T-helper 2 cell treated with Interferon-gamma antibody and Interleukin-4, amounts not matched to agents 100 ng/mL and 5 ng/mL, for 36 hours (primary cell): ENCODE results near the gene JARID2. TPM values are rescaled to one million over a fixed set of nuclear protein-coding genes. Genes with fewer than 3 reads are reported as not detected.

Source experiments
- intact Hi-C: fragments of 100-400 bp; cut with micrococcal nuclease; formaldehyde crosslinking; loops from one replicate; pipeline ENCODE4 v1.15.1; 2023
- total RNA-seq: library from RNA; stranded (reverse); gene quantifications from 2 replicates; pipeline ENCODE4 v1.2.3, GENCODE V29; 2022

JARID2 gene
- total RNA-seq, 1 donor from 2014 or later = 32.0 TPM

DNA sequence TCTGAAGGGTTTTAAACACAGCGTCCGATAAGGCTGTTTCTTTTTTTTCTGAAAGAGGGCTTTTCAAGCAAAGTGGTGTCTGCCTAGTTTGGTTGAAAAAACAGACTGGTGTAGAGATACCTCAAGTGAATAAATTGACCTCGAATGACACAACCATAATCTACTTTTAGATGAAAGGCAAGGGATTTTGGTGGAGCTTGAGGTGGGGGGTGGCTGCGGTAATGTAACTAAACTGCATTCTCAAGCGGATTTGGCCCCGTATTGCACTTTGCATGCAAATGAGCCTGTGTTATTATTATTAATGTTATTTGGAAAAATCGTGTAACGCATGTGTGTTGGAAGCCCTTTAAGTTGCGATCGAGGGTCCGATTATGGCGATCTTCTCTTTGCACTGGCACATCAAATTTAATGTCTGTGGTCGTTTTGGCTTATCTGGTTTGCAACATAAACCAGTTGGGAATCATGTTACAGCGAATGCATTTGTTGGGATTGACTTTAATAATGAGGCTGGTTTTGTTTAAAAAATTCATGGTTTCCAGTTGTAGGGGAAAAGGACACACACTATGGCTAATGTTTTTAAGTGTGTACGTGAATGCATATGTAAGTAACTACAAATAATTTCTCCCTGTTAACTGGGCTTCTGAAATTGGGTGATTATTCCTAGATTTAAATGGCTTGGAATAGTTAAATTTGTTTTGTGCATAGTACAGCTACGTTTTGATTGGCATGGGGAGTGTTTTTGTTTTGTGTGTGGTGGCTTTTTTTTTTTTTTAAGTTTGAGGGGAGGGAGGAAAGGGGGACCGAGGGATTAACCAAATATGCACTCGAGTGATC lies 1.0 kb downstream of the JARID2 start:
- intact Hi-C loops = loop anchor here (1.0 to 5.0 kb wide), 9 partner anchors 155 to 1535 kb away; partner anchors contain the start of genes CD83 and RANBP9

DNA sequence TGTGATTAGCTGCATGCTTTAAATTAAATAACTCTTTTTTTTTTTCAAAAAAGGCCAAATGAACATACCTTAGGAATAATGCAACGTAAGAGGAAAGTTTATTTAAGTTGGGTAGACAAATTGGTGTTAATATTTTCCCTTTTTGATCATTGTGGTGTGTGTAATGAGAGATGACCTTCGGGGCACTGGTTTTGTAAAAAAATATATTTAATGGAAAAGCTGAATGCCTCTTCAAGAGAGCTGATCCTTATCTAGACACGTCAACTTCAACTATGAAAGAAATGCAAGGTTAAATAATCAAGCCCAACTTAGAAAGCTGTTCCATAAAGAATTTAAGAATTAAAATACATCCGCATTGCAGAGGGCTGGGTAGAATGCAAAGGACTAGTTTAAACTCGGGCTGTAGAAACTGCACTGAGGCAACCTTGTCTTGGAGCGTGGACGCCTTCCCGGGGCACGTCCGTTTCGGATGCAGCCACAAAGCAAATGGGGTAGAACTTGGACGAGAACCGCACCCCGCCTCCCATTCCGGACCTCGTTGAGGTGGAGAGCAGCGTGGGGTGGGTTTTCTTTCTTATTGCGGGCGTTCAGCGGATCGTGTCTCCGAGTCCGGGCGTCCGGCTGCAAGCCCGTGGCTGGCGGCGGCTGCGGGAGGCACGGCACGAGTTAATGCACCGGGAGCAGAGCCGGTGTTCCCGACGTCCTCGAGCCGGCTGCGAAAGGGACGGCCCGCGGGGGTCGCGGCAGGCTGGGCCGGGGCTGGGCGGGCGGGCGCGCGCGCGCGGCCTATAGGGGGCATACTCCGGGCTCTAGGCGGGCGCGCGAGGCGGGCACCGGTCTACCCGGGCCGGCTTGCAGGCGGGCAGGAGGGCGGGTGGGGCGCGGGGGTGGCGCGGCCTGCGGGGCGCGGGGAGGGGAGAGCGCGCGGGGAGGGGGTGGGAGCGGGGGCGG lies 1.9 kb downstream of the JARID2 start:
- intact Hi-C loops = loop anchor here (2.0 to 5.0 kb wide), 10 partner anchors 155 to 1535 kb away; partner anchors contain the start of genes CD83 and RANBP9

DNA sequence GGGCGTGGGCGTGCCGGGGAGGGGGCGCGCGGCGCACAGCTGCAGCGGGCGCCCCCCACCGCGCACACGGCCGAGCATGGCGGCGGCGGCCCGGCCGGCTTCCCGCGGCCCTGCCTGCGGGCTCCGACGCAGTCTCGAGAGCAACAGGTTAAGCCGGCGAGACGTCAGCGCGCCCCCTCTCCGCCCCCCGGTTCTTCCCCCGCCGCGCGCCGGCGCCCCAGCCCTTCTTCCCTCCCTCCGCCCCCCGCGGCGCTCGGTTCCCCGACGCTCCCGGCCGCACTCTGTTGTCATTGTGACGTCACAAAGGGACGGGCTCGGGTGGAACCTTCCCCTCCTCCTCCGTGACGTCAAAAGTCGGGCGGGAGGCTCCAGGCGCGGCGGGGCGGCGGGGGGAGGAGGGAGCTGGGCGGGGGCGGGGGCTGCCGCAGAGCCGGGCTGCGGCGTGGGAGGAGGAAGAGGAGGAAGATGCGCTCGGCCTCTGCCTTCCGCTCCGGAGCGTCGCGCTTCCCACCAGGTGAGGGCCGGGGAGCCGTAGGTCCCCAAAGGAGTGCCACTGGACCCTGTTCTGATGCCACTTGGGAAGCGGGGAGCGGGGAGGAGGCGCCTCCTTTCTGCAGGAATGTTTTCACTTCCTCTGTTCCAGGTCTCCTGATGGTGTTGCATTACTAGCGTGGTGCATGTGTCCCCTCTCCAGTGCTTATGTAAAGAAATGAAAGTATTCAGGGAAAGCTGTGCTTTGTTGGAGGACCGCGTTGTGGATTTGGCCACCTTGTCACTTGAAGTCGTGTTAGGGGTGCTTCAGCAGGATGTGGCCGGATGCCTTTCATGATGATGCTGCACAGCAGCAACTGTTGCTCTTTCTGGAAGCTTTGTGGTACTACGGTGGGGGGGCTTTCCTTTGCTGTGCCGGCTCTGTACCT lies 2.8 kb downstream of the JARID2 start:
- intact Hi-C loops = loop anchor here (1.0 to 5.0 kb wide), 12 partner anchors 18 to 1536 kb away; partner anchors contain the start of genes CD83 and RANBP9

DNA sequence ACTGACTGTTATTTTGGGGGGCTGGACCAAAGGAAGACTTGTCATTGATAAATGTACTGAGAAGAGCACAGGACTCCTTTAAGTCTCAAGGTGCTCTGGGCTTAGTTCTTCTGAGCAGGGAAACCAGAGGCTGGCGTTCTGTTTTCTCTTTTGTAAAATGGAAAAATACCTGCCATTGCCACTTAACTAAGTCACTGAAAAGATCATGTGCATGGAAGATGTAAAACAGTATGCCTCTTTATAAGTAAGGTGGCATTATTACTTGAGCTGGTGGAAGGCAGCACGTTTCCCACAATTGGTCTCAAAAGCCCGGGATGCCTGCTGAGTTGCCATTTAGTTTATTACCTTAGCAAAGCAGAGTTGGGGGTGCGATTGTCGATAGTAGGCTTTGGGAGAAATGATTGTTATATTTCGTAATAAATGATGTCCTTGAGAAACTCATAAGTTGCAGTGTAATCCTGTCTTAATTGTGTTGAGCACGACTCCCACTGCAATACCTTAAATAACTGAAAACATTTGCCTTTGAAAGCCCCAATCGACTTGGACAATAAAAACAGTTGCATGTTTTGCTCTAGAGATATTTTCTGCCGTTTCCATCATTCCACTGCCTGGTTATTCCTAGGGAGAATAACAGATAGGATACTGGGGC lies 3.6 kb downstream of the JARID2 start:
- intact Hi-C loops = loop anchor here (1.0 to 5.0 kb wide), 12 partner anchors 17 to 1537 kb away; partner anchors contain the start of genes CD83 and RANBP9

DNA sequence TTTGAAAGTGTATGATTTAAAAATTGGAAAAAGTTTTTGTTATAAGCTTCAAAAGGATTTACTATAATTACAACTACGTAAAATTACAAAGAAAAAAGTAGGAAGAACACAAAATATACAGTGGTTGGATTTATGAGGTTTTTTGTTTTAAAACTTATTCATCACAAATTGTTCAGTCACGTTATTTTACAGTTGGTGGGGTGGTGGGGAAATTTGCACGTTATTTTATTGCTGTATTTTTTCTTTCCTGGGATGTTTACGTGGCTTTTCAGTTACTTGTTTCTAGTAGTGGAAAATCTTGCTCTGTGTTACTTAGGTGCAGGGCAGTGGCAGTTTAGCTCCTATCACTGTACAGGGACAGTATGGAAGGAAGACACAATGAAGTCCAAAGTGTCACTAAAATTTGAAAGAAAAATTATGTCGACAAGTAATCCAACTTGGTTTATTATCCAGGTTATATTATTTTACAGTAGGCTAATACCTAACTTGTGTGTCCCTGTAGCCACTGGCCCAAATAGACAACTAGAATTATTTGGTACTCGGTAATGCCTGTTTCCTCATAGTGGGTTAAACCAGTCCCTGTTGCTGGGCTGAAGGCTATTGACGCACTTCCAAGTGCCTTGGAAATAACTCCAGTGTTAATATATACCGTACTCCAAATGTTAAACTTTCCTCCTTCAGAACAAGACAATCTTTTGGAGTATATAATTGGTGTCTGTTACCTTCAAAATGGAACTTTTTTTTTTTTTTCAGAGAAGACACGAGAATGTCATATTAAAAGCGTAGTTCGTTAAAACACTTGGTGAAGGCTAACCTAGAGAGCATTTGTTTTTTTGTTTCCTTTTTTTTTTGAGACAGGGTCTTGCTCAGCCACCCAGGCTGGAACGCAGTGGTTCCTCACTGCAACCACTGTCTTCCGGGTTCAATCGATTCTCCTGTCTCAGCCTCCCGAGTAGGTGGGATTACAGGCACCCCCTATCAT lies 4.6 kb downstream of the JARID2 start:
- intact Hi-C loops = no loop called here

DNA sequence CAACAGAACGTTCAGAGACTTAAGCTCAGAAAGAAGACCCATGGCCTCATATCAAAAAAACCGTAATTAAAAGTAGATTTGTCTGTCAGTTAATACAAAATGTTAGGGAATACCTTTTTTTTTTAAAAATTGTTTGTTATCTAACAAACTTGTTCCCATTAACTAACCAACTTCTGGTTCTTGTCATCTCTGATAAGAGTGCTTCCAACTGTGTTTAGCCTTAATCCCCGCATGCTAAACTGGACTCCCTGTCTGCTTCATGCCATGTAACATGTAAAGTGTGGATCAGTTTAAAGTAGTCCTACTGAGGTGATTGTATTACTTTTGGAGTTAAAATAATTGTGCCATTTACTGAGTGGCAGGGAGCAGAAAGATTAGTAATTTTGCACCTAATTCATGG lies 6.3 kb downstream of the JARID2 start:
- intact Hi-C loops = no loop called here

DNA sequence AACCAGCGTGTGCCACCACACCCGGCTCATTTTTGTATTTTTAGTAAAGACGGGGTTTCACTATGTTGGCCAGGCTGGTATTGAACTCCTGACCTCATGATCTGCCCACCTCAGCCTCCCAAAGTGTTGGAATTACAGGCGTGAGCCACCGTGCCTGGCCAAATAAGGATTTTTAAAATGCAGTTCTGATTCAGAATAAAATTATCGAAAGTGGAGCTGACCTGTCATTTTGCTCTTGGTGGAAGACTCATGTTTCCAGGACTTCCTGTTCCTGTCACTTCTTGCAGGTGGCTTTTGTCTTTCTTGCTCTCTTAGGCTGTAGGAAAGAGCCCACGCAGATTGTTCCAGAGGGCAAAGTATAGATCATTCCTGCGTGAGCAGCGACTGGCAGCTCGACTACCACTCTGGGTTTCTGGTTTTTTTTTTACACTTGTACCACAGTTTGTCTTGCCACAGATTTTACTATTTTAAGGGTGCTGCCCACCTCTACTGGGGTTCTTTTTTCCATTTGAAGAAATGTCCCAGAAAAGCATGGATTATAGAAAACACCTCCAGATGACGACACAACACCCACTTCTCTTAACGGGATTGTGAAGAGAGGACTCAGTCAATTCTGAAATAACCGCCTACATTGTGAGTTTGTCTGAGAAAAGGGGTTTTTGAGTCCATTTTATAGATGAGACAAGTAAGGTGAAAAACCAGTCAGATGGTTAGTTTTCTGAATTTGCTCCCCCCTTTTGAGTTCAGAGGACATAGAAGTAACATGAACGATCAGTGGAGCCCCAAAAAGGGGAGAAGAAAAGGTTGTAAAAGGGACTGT lies 7.5 kb downstream of the JARID2 start:
- intact Hi-C loops = no loop called here

DNA sequence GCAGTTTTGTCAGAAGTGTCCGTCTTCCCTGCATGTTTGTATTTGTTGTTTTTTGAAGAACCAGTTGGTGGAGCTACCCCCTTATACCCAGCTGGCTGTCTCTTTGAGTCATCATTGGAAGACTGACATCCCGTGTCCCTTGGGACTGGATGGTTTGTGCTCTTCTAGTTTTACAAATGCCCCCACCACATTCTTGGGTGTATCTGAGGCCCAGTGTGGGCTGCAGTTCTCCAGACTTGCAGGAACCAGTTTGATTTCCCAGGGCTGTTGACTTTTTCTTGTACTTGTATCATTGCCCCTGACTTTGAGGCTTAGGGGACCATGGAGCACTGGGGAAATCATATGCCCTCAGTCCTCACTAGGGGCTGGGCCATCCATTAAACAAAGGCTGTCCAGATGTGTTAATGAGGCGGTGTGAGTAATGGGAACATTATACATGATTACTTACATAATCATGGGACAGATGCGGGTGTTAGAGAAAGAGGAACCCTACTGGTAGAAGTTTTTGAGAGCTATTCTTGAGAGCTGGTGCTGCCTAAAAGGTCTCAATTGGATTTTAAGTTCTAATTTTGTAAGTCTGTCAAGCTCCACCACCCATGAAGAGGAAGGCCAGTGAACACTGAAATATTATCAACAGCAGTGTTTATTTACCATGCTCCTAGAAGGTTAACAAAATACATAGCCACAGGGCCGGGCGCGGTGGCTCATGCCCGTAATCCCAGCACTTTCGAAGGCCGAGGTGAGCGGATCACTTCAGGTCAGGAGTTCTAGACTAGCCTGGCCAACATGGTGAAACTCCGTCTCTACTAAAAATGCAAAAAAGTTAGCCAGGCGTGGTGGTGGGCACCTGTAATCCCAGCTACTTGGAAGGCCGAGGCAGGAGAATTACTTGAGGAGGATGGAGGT lies 8.5 kb downstream of the JARID2 start:
- intact Hi-C loops = no loop called here

DNA sequence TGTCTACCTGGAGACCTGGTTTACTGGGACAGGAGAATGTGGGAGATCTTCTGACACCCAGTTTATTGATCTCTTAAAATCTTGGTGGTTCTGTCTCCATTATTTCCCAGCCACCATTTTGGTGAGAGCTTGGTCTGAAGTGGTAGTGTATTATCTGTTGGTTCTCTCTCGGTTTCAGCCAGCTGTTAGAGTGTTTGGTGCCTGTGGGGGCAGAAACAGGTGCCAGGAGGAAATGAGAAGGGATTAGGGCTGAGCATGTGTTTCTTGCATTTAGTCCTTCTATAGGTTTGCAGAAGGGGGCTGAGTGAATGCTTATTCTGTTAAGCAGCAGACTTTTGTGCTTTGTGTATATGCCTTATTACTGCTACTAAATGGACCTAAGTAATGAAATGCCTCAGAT lies 9.6 kb downstream of the JARID2 start:
- intact Hi-C loops = no loop called here

DNA sequence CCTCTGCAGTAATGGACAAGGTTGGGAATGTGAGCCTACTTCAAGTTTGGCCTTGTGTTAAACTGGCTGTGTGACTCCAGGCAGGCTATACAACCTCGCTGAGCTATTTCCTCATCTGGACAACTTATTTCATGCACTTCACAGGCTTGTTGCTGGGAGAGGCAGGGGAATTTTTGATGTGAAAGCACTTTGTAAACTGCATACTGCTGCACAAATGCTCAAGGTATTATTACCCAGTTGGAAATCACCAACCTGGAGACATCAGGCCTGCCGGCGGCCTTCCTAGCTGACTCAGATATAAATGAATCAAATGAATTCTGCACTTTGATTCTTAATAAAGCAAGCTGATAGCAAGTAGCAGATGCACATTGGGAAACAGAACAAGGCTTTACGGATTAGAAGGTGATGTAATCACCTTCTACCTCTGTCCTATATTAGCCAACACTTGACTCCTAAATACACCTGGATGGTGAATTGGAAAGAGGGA lies 10.1 kb downstream of the JARID2 start:
- intact Hi-C loops = no loop called here

DNA sequence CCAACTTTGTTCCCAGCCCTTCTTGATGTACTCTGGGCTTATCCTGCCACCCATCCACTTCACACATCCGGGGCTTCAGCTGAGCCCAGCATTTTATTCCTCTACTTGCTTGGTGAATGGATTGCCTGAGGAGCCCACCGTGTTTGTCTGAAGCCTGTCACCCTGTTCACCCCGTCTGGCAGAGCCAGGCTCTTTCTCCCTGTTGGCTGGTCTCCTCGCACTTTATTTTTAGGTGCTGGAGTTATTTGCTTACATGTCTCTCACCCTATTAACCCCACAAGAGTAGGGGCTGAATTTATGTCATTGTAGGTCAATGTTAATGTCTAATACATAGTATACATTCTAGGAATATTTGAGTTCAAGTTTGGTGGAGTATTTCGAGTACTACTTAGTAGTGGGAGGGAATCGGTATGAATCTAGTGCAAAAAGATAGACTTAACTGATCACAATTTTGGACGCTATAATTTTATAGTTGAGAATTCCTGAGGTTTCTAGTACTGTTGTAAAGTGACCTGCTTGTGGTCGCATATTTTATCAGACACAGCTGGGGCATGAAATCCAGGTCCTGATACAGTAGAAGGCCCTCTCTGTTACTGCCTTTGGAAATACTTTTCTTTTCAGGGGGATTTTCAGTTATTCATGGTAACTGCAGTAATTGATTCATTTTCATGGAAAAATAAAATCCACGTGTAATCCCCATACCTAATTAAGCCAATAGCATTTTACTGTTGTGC lies 10.8 kb downstream of the JARID2 start:
- intact Hi-C loops = no loop called here

DNA sequence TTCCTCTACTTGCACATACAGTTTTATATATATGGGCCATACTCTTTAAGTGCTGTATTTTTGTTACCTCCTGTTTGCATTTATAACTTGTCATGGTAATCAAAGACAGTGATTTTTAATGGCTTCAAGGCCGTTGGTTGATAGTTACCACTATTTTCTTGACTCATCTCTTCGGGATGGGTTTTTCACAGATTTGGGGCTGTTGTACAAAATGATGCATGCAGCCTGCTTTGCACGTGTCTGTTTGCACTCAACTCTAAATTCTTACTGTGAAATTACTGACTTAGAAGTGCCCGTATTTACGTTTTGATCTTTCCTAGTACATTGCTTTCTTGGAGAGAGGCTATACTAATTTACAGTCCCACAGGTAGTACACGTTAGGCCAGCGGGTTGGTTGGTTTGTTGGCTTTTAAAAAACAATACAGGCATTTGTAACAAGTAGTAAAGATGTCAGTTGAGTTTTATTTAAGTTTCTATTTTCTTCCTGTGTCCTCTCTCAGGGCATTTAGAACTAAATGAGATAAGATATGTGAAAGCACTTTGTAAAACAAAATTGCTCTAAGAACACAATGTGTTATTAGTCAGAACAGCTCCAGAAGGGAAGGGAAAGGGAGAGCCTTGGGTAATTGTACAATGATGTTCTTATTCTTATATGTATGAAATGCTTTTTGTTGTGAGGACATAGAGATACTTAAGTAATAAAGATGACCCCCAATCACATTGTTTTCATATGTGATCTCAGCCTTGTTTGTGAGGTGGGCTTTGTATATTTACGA lies 11.7 kb downstream of the JARID2 start:
- intact Hi-C loops = no loop called here

DNA sequence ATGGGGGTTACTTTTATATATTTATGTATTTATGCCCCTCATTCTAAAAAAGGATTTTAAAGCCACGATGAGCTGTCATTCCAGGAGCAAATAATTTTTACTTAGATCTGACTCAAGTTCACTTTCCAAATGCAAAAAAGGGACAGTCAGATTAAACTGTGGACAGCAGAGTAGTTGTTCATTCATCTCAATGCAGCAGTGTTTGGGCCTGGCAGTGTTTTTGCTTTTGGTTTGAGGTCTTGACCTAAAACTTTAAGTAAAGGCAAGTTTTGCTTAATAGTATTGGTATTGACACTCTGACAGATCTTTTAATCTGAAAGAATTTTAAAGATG lies 13.9 kb downstream of the JARID2 start:
- intact Hi-C loops = no loop called here

DNA sequence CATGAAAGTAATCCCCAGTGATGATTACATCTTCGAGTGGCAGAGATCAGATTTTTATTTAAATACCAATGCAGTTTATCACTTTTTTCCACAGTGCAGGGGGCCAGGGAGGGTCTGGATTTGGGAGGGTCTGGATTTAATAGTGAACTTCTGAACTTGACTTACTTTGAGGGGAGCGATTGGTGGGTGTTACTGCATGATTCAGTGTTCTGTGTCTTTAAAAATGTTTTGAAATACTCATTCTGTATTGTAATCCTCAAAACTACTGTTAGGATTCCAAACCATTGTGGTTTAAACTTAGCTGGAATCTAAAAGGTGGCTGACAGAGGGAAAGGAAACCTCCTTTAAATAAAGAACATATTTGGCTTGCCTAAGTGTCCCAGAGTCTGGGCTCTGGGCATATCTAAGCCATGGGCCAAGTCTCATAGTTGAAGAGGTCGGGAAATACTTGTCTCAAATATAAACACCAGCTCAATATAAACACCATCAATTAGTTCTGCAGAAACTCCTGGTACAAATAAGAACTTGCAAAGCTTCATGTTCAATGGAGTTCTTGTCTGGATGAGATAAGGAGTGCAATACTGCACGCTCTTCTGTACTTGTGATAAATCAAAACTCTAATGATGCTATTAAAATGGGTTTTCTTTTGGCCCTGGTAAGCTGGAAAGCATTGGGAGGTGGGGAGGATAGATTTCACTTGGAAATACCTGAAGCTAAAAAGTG lies 14.4 kb downstream of the JARID2 start:
- intact Hi-C loops = no loop called here

DNA sequence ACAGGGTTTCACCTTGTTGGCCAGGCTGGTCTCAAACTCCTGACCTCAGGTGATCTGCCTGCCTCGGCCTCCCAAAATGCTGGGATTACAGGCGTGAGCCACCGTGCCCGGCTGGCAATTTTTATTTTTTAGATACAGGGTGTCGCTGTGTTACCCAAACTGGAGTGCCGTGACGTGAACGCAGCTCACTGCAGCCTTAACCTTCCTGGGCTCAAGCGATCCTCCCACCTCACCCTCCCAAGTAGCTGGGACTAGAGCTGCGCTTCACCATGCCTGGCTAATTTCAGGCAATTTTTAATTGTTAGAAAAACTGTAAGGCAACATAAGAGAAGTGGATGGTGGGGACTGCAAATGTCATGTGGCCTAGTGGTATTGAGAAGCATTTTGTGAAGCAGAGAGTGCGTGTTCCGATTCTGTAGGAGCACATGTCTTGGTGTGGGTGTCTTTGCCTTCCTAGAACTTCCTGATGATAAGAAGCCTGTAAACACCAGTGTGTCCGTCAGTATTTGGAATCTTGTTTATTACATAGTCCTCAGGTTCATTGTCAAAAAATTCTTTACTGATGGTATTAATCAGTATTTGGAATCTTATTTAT lies 18.0 kb downstream of the JARID2 start:
- intact Hi-C loops = no loop called here
